IMR-90 (cell line): Measurements from ENCODE around the gene CD209. TPM values are rescaled to one million over a fixed set of nuclear protein-coding genes. Genes with fewer than 3 reads are reported as not detected.

Source experiments
- ATAC-seq: fragments of 200-7000 bp; cut with Tn5 transposase; 2 replicates; pipeline ENCODE4 v1.9.1; 2020; ENCODE audit warnings: low read depth, mild to moderate bottlenecking, moderate library complexity
- BruUV-seq: library from RNA; stranded (reverse); fragments of 400-500 nt; replicated peaks from 2 replicates; lab custom pipeline; 2021; lab: Mats Ljungman, UMichigan
- CTCF ChIA-PET: fragments of 300-600 bp; formaldehyde crosslinking; extraction: SDS; loops from one replicate; lab custom pipeline; 2021; ENCODE audit warnings: antibody characterized with exemption; lab: Yijun Ruan, JAX
- POLR2A ChIA-PET: fragments of 300-600 bp; sonication (Branson Sonifier 250); formaldehyde crosslinking; loops from one replicate; lab custom pipeline; 2022; ENCODE audit warnings: antibody characterized with exemption; ENCODE audit not compliant: unreplicated experiment; lab: Charles Lee
- DNase-seq: peaks from one replicate; pipeline ENCODE4 v3.0.0; 2013
- H2AFZ ChIP-seq: replicated peaks from 2 replicates; pipeline ENCODE3; 2013; ENCODE audit warnings: low read length, mild to moderate bottlenecking; ENCODE audit not compliant: poor library complexity
- H2AK5ac ChIP-seq: 2 replicates; pipeline ENCODE4 v1.6.1; 2013; ENCODE audit warnings: low read depth, low read length, inconsistent platforms
- H2AK9ac ChIP-seq: replicated peaks from 2 replicates; pipeline ENCODE3; 2013; ENCODE audit warnings: mild to moderate bottlenecking, low read depth, low read length, moderate library complexity; ENCODE audit not compliant: poor library complexity
- H2BK120ac ChIP-seq: 2 replicates; pipeline ENCODE4 v1.6.1; 2013; ENCODE audit warnings: low read depth, low read length, inconsistent platforms
- H2BK15ac ChIP-seq: 3 replicates; pipeline ENCODE4 v1.6.1; 2013; ENCODE audit warnings: low read depth, low read length, inconsistent platforms
- H2BK20ac ChIP-seq: 2 replicates; pipeline ENCODE4 v1.6.1; 2013; ENCODE audit warnings: low read depth, mild to moderate bottlenecking, inconsistent platforms, low read length, moderate library complexity
- H2BK5ac ChIP-seq: 2 replicates; pipeline ENCODE4 v1.6.1; 2013; ENCODE audit warnings: mild to moderate bottlenecking, low read depth, low read length, inconsistent platforms; ENCODE audit not compliant: poor library complexity, severe bottlenecking
- H3K14ac ChIP-seq: replicated peaks from 2 replicates; pipeline ENCODE4 v1.6.1; 2013; ENCODE audit warnings: low read depth, low read length, inconsistent platforms
- H3K18ac ChIP-seq: 2 replicates; pipeline ENCODE4 v1.6.1; 2013; ENCODE audit warnings: low read depth, low read length, control low read depth
- H3K23ac ChIP-seq: 2 replicates; pipeline ENCODE4 v1.6.1; 2013; ENCODE audit warnings: low read depth, low read length, inconsistent platforms
- H3K27ac ChIP-seq: 2 replicates; pipeline ENCODE4 v1.5.1; 2013; ENCODE audit warnings: mild to moderate bottlenecking, control low read depth, low read length; ENCODE audit not compliant: insufficient read depth
- H3K27me3 ChIP-seq: 2 replicates; pipeline ENCODE4 v1.6.1; 2013; ENCODE audit warnings: low read length; ENCODE audit not compliant: control insufficient read depth, insufficient read depth
- H3K36me3 ChIP-seq: 2 replicates; pipeline ENCODE4 v1.6.1; 2013; ENCODE audit warnings: low read length, mixed read lengths; ENCODE audit not compliant: control insufficient read depth, insufficient read depth
- H3K4ac ChIP-seq: 2 replicates; pipeline ENCODE4 v1.6.1; 2013; ENCODE audit warnings: low read depth, low read length, inconsistent platforms
- H3K4me1 ChIP-seq: 2 replicates; pipeline ENCODE4 v1.6.1; 2013; ENCODE audit warnings: low read length, mixed read lengths; ENCODE audit not compliant: control insufficient read depth, insufficient read depth
- H3K4me2 ChIP-seq: 2 replicates; pipeline ENCODE4 v1.6.1; 2013; ENCODE audit warnings: low read depth, mild to moderate bottlenecking, control low read depth, low read length, moderate library complexity
- H3K4me3 ChIP-seq: 2 replicates; pipeline ENCODE4 v1.5.1; 2013; ENCODE audit warnings: low read depth, mild to moderate bottlenecking, control low read depth, low read length, moderate library complexity; ENCODE audit not compliant: insufficient read depth
- H3K56ac ChIP-seq: 2 replicates; pipeline ENCODE4 v1.6.1; 2013; ENCODE audit warnings: low read length, inconsistent platforms; ENCODE audit not compliant: insufficient read depth; ENCODE audit errors: extremely low read depth
- H3K79me1 ChIP-seq, 2 experiments: 2 replicates each; pipeline ENCODE4 v1.6.1; 2013; ENCODE audit warnings: low read length in 2 of 2, inconsistent platforms in 1 of 2, low read depth in 1 of 2
- H3K9ac ChIP-seq: 2 replicates; pipeline ENCODE4 v1.6.1; 2013; ENCODE audit warnings: low read depth, low read length, control low read depth
- H3K9me1 ChIP-seq: 2 replicates; pipeline ENCODE4 v1.6.1; 2013; ENCODE audit warnings: low read length, inconsistent platforms; ENCODE audit not compliant: insufficient read depth
- H3K9me3 ChIP-seq: 2 replicates; pipeline ENCODE4 v1.6.1; 2013; ENCODE audit warnings: low read length; ENCODE audit not compliant: control insufficient read depth, insufficient read depth
- H4K20me1 ChIP-seq: 2 replicates; pipeline ENCODE4 v1.6.1; 2013; ENCODE audit warnings: low read length, inconsistent platforms; ENCODE audit not compliant: insufficient read depth
- H4K5ac ChIP-seq: 2 replicates; pipeline ENCODE4 v1.6.1; 2013; ENCODE audit warnings: mild to moderate bottlenecking, low read depth, low read length, control low read depth
- H4K8ac ChIP-seq, 2 experiments: 2 replicates each; pipeline ENCODE4 v1.6.1; 2013; ENCODE audit warnings: low read depth in 2 of 2, low read length in 2 of 2, control low read depth in 1 of 2, inconsistent platforms in 1 of 2
- H4K91ac ChIP-seq: 2 replicates; pipeline ENCODE4 v1.6.1; 2013; ENCODE audit warnings: low read depth, low read length, inconsistent platforms; ENCODE audit not compliant: insufficient read depth
- POLR2A ChIP-seq: IDR thresholded peaks from 2 replicates; pipeline ENCODE4 v1.6.1; 2012; ENCODE audit warnings: mild to moderate bottlenecking, low read depth, low read length
- WGBS, 2 experiments: methylation state at CpG; one replicate each; pipeline versions ENCODE4 v1.1.5 to v1.1.7; 2013; ENCODE audit warnings: missing lambda C conversion rate in 2 of 2; ENCODE audit not compliant: insufficient read length in 1 of 2; ENCODE audit errors: extremely low coverage in 2 of 2; 5-methylcytosine and 5-hydroxymethylcytosine counted together
- dilution Hi-C: fragments of 300-500 bp; cut with HindIII; formaldehyde crosslinking; loops from one replicate; pipeline ENCODE4 v1.14.3; 2018; ENCODE audit warnings: low sequenced_read_pairs; ENCODE audit not compliant: unreplicated experiment
- in situ Hi-C: fragments of 300-500 bp; cut with MboI; formaldehyde crosslinking; loops from 3 replicates; pipeline ENCODE4 v1.14.3; 2019; ENCODE audit warnings: low sequenced_read_pairs, inconsistent platforms, mixed read lengths
- intact Hi-C: fragments of 100-400 bp; cut with micrococcal nuclease; formaldehyde crosslinking; loops from 2 replicates; pipeline ENCODE4 v1.10.0; 2022
- polyA plus RNA-seq, 3 experiments: library from polyadenylated mRNA; depleted of rRNA; stranded (reverse); fragments of >200 nt; gene quantifications; 2 replicates each; pipeline ENCODE4 v1.2.3, GENCODE V29; 2012; ENCODE audit warnings: low replicate concordance in 1 of 3
- total RNA-seq: library from RNA; depleted of rRNA; stranded (reverse); fragments of >200 nt; gene quantifications from 2 replicates; pipeline ENCODE4 v1.2.3, GENCODE V29; 2012

The CD209 gene
- total and polyA plus RNA-seq, 2 of the 4 experiments (the other 2 are of a cell fraction), result not detected

- Histone ChIP-seq H3K56ac (no peak overlapping the region), H4K91ac (no peak overlapping the region), H3K9me3 (no peaks in the 10 kb centered on the region), H3K4me3 (no peak overlapping the region), H2BK5ac (no peak overlapping the region), H4K20me1 (no peaks in the 10 kb centered on the region), H4K8ac (no peak overlapping the region), H2BK120ac (no peak overlapping the region), H3K4ac (no peak overlapping the region), H3K9me1 (peaks cover 3% of the 10 kb centered on the region; the same call in 1 of the 2 replicates), H3K18ac (no peak overlapping the region), H3K27me3 (no peaks in the 10 kb centered on the region), H3K27ac (no peak overlapping the region), H3K14ac (no peak overlapping the region), H2BK20ac (no peak overlapping the region), H2AK9ac (no peak overlapping the region), H3K4me1 (no peaks in the 10 kb centered on the region), H3K23ac (no peak overlapping the region), H3K79me1 (no peaks in the 10 kb centered on the region), H3K4me2 (no peak overlapping the region), H3K9ac (no peak overlapping the region), H2AFZ (no peak overlapping the region), H3K36me3 (no peaks in the 10 kb centered on the region), H2BK15ac (no peak overlapping the region), H2AK5ac (no peak overlapping the region), H4K5ac (no peak overlapping the region)
- dilution Hi-C loops (no loop called here), intact Hi-C loops (no loop called here), in situ Hi-C loops (no loop called here)
- ChIA-PET POLR2A (no interaction called here), CTCF (no interaction called here)
- ATAC-seq (no peak), DNase-seq (peak; percentile 6)
- TF ChIP-seq POLR2A, result no peak
- 47% methylated on average over 3 of the region's 12 CpGs; no CpG with 5 or more reads in 1 of the 2 experiments for WGBS, 2 experiments
- no TSS peak for BruUV-seq
Measured at GRCh38 chr19:7751157-7751783, 3.9 kb upstream of the CD209 start.
